NT2/D1 (cell line): ENCODE data around the gene SPATA2.

Experiments used
- DNase-seq: peaks from one replicate; pipeline ENCODE4 v3.0.0-alpha.2; 2011; ENCODE audit warnings: low read depth, low spot score
- H3K27me3 ChIP-seq: 2 replicates; pipeline ENCODE4 v1.6.0; 2011; ENCODE audit warnings: mild to moderate bottlenecking; ENCODE audit not compliant: insufficient read length, insufficient read depth
- H3K36me3 ChIP-seq: 2 replicates; pipeline ENCODE4 v1.6.1; 2011; ENCODE audit warnings: mild to moderate bottlenecking, low read length, mixed read lengths; ENCODE audit not compliant: insufficient read depth, insufficient read length
- H3K4me1 ChIP-seq: 2 replicates; pipeline ENCODE4 v1.5.1; 2011; ENCODE audit not compliant: insufficient read depth, insufficient read length
- H3K4me3 ChIP-seq: 2 replicates; pipeline ENCODE4 v1.5.1; 2011; ENCODE audit warnings: low read depth; ENCODE audit not compliant: insufficient read length
- H3K9ac ChIP-seq: 2 replicates; pipeline ENCODE4 v1.6.0; 2011; ENCODE audit warnings: low read depth; ENCODE audit not compliant: insufficient read length
- H3K9me3 ChIP-seq: 2 replicates; pipeline ENCODE4 v1.5.1; 2011; ENCODE audit warnings: mild to moderate bottlenecking, low read length; ENCODE audit not compliant: insufficient read depth
- SUZ12 ChIP-seq: IDR thresholded peaks from 2 replicates; pipeline ENCODE4 v1.6.1; 2011; ENCODE audit not compliant: insufficient read length, insufficient read depth; ENCODE audit errors: extremely low read depth
- YY1 ChIP-seq: IDR thresholded peaks from 2 replicates; pipeline ENCODE4 v1.6.1; 2011; ENCODE audit not compliant: insufficient read length, insufficient read depth
- ZNF274 ChIP-seq: IDR thresholded peaks from 2 replicates; pipeline ENCODE4 v1.6.1; 2011; ENCODE audit warnings: mild to moderate bottlenecking, low read depth, low read length

The SPATA2 gene

DNA sequence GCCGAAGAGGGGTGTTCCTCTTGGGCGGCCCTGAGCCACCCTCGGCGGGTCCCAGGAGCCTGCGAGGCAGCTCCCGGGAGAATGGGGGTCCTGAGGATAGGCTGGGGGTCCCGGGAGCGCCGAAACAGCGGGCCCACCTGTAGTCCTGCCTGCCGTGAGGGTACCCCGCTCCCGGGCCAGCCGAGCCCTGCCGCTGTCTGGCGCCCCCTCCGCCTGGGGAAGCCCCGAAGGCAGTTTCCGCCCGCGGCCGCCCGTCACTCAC lies 280 bp downstream of the SPATA2 start:
- peak overlapping the region; percentile 92 for H3K9ac ChIP-seq
- peaks cover 25% of the 10 kb centered on the region for H3K36me3 ChIP-seq
- H3K9me3 ChIP-seq, result no peaks in the 10 kb centered on the region
- TF ChIP-seq YY1, result no peak
- no peak for TF ChIP-seq SUZ12
- no peak for TF ChIP-seq ZNF274
- H3K4me1 ChIP-seq, result peaks cover 6% of the 10 kb centered on the region
- no peaks in the 10 kb centered on the region for H3K27me3 ChIP-seq
- no peak for DNase-seq
- peak overlapping the region; percentile 84 for H3K4me3 ChIP-seq

DNA sequence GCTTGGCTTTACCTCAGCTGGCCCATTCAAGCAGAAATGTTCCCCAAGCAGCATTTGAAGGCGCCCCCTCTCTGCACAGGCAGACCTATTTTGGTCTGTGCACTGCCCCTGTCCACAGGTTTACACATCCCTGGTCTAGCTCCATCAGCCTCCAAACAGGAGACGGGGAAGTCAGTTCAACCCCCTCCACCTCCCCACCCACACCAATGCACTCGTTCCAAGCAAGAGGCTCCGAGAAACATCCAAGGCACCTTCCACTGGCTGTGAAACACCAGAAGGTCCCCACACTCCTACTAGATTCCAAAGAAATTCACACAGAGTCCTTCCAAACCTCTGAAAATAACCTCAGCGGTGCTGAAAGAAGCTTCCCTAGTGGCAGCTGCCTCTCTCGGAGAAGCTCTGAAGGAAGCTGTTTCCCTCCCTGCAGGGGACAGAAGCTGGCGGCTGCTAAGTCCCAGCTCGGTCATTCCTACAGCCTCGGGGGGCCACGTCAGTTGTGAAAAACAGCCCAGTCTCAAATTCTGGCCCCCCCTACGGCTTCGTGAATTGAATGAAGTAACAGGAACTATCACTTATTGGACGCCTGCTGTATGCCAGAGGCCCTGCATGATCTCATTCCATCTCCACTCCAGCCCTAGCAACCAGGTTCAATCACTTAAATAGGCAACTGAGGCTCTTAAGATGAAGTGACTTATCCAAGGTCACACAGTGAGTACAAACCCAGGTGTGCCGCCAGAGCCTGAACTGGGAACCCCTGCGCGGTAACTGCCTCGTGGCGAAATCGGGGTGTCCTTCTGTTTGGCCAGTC lies 815 bp downstream of the SPATA2 start:
- H3K4me3 ChIP-seq, result peak overlapping the region; percentile 84
- H3K36me3 ChIP-seq, result peaks cover 30% of the 10 kb centered on the region
- DNase-seq, result no peak
- TF ChIP-seq ZNF274, result no peak
- no peaks in the 10 kb centered on the region for H3K9me3 ChIP-seq
- peaks cover 7% of the 10 kb centered on the region for H3K4me1 ChIP-seq
- H3K27me3 ChIP-seq, result no peaks in the 10 kb centered on the region
- peak overlapping the region; percentile 92 for H3K9ac ChIP-seq

- TF ChIP-seq SUZ12, result no peak
- TF ChIP-seq ZNF274, result no peak
- no peak for TF ChIP-seq YY1
- Histone ChIP-seq H3K4me3 (peak overlapping the region; percentile 84), H3K4me1 (peaks cover 7% of the 10 kb centered on the region), H3K36me3 (peaks cover 36% of the 10 kb centered on the region), H3K9ac (no peak overlapping the region), H3K27me3 (no peaks in the 10 kb centered on the region), H3K9me3 (no peaks in the 10 kb centered on the region)
- no peak for DNase-seq
These were observed 1.8 kb downstream of the SPATA2 start for GRCh38 chr20:49913399-49914047.

- H3K9me3 ChIP-seq, result no peaks in the 10 kb centered on the region
- TF ChIP-seq SUZ12, result no peak
- no peak for TF ChIP-seq ZNF274
- TF ChIP-seq YY1, result no peak
- no peak for DNase-seq
- H3K4me3 ChIP-seq, result no peak overlapping the region
- no peaks in the 10 kb centered on the region for H3K27me3 ChIP-seq
- peak overlapping the region; percentile 27 for H3K9ac ChIP-seq
- peaks cover 4% of the 10 kb centered on the region for H3K4me1 ChIP-seq
- H3K36me3 ChIP-seq, result peaks cover 66% of the 10 kb centered on the region
These were observed 5.0 kb downstream of the SPATA2 start for GRCh38 chr20:49910340-49910706.

DNA sequence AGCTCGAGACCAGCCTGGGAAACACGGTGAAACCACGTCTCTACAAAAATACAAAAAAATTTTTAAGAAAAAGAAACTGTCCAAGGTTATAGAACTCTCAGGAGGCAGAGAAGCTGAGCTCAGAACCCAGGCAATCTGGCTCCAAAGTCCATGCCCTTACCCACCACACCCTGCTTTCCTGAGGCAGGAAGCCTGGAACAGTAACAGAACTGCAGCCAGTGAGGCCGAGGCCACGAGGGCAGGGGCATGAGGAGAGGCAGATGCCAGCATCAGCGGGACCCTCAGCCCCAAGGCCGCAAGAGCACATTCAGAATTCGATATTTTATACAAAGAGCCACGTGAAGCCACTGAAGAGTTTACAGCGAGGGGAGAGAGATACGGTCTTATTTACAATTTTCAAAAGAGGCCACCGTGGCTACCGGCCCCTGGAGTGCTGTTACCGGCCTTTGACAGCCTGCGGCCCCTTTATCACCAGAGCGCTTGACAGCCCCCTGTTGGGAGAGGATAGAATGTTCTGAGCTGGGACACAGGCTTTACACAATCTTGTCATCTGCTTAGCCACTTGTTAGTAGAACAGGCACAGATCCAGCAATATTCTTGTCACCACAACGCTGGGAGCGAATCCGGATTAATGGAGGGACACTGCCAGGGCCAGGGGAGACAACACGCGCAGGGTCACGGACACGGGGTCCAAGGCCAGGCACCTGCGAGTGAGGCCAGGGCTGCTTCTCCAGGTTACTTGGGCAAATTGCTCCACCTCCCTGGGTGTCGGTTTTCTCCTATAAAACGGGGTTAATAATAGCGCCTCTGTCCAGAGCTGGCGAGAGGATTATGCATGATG lies 5.6 kb downstream of the SPATA2 start:
- DNase-seq, result no peak
- Histone ChIP-seq H3K9ac (peak overlapping the region; percentile 27), H3K27me3 (no peaks in the 10 kb centered on the region), H3K4me1 (peaks cover 4% of the 10 kb centered on the region), H3K4me3 (no peak overlapping the region), H3K9me3 (no peaks in the 10 kb centered on the region), H3K36me3 (peaks cover 72% of the 10 kb centered on the region)
- TF ChIP-seq ZNF274 (no peak), YY1 (no peak), SUZ12 (no peak)

GRCh38 chr20:49908258-49908565 lies 7.1 kb downstream of the SPATA2 start:
- Histone ChIP-seq H3K4me3 (no peak overlapping the region), H3K9me3 (no peaks in the 10 kb centered on the region), H3K4me1 (peaks cover 2% of the 10 kb centered on the region), H3K27me3 (no peaks in the 10 kb centered on the region), H3K36me3 (peaks cover 81% of the 10 kb centered on the region), H3K9ac (no peak overlapping the region)
- no peak for DNase-seq
- no peak for TF ChIP-seq SUZ12
- no peak for TF ChIP-seq ZNF274
- no peak for TF ChIP-seq YY1

- no peak for DNase-seq
- no peak overlapping the region for H3K9ac ChIP-seq
- H3K9me3 ChIP-seq, result no peaks in the 10 kb centered on the region
- H3K4me1 ChIP-seq, result peaks cover 2% of the 10 kb centered on the region
- TF ChIP-seq ZNF274, result no peak
- no peak for TF ChIP-seq SUZ12
- no peak for TF ChIP-seq YY1
- peaks cover 79% of the 10 kb centered on the region for H3K36me3 ChIP-seq
- no peak overlapping the region for H3K4me3 ChIP-seq
- no peaks in the 10 kb centered on the region for H3K27me3 ChIP-seq
These were observed 7.7 kb downstream of the SPATA2 start for GRCh38 chr20:49907405-49908257.
